Gastrocnemius medialis (tissue), 4 donors: ENCODE results near the gene TSPAN5.

Experiments
- CTCF ChIP-seq, 5 experiments: fragments of 450-650 bp in 3 of 5; fragments of 200-600 bp in 2 of 5; sonication (generic) in 2 of 5; IDR thresholded peaks in 4 of 5; conservative IDR thresholded peaks in 1 of 5; 1 replicate in 4 of 5; 2 replicates in 1 of 5; pipeline ENCODE4 v1.5.1; 2016 to 2019; ENCODE audit warnings: antibody characterized with exemption in 5 of 5, mild to moderate bottlenecking in 3 of 5, moderate library complexity in 3 of 5
- POLR2A ChIP-seq, 2 donors: fragments of 450-650 bp; IDR thresholded peaks; one replicate each; pipeline ENCODE4 v1.6.1; 2017; ENCODE audit warnings: antibody characterized with exemption in 2 of 2, mild to moderate bottlenecking in 2 of 2, moderate library complexity in 2 of 2

DNA sequence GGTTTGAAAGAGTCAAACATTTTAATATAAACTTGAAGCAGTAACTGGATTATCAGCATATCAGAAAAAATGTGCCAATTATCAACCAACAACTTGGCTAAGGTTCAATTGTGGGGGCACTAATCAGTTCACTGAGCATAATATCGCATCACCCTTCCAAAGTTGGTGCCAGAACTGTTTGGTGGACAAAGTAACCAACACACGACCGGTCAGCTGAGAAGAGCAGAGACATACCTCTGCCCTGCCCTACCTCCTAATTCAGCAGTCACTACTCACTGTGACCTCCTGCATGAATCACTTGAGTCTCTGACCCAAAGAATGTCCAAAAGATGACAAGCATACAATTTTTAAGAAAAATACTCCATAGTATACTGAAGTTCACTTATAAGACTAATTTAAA, 53.2 kb downstream of the TSPAN5 start:
- TF ChIP-seq CTCF (IDR thresholded peaks at IDR 0.05 in 4 of 5, conservative IDR thresholded peaks at IDR 0.05 in 1 of 5) (no peak), POLR2A (IDR thresholded peaks at IDR 0.05) (no peak)
